T-cell (primary cell): ENCODE measurements around the gene MRC2. TPM values are rescaled to one million over a fixed set of nuclear protein-coding genes. Genes with fewer than 3 reads are reported as not detected.

Experiments
- ATAC-seq, 4 experiments: fragments of 200-7000 bp in 3 of 4; fragments of 150-1000 bp in 1 of 4; cut with Tn5 transposase; replicated peaks in 1 of 4; 1 replicate in 3 of 4; 2 replicates in 1 of 4; pipeline ENCODE4 v1.10.0; 2021; ENCODE audit warnings: moderate library complexity in 3 of 4, mild to moderate bottlenecking in 2 of 4, moderate number of reproducible peaks in 1 of 4
- CTCF ChIA-PET, 2 donors: fragments of 300-600 bp; sonication (Branson Sonifier 250); formaldehyde crosslinking; loops; one replicate each; lab custom pipeline; 2022; ENCODE audit warnings: antibody characterized with exemption in 2 of 2; lab: Charles Lee
- POLR2A ChIA-PET, 2 donors: fragments of 300-600 bp; sonication (Branson Sonifier 250); formaldehyde crosslinking; loops; one replicate each; lab custom pipeline; 2022; ENCODE audit warnings: antibody characterized with exemption in 2 of 2; lab: Charles Lee
- DNase-seq, 35 experiments: peaks; one replicate each; pipeline versions ENCODE4 v3.0.0 to v3.0.0-alpha.2; 2013 to 2023
- H3K27ac ChIP-seq: one replicate; pipeline ENCODE4 v1.5.1; 2013; ENCODE audit warnings: low read length
- H3K27me3 ChIP-seq, 2 experiments: replicated peaks in 1 of 2; 1 replicate in 1 of 2; 2 replicates in 1 of 2; pipeline versions ENCODE4 v1.6.1 to v1.7.0; 2013; ENCODE audit warnings: low read length in 1 of 2, mixed read lengths in 1 of 2; ENCODE audit not compliant: control insufficient read depth in 2 of 2, insufficient read depth in 2 of 2; ENCODE audit errors: extremely low read depth in 1 of 2
- H3K36me3 ChIP-seq, 2 donors: 1 replicate in 1 of 2; 2 replicates in 1 of 2; pipeline versions ENCODE4 v1.6.1 to v1.7.0; 2013; ENCODE audit warnings: low read length in 1 of 2; ENCODE audit not compliant: control insufficient read depth in 2 of 2, insufficient read depth in 1 of 2; ENCODE audit errors: extremely low read depth in 1 of 2
- H3K4me1 ChIP-seq, 2 experiments: 1 replicate in 1 of 2; 2 replicates in 1 of 2; pipeline versions ENCODE4 v1.6.1 to v1.7.0; 2013; ENCODE audit warnings: low read length in 2 of 2, mixed read lengths in 1 of 2; ENCODE audit not compliant: insufficient read depth in 2 of 2, control insufficient read depth in 1 of 2; ENCODE audit errors: extremely low read depth in 1 of 2
- H3K4me3 ChIP-seq, 2 donors: 1 replicate in 1 of 2; 2 replicates in 1 of 2; pipeline versions ENCODE4 v1.5.1 to v1.7.0; 2013; ENCODE audit warnings: mild to moderate bottlenecking in 2 of 2, low read length in 1 of 2, moderate library complexity in 1 of 2; ENCODE audit not compliant: control insufficient read depth in 1 of 2; ENCODE audit errors: extremely low read depth in 1 of 2
- H3K9me3 ChIP-seq: 2 replicates; pipeline ENCODE4 v1.7.0; 2013
- H3K27ac Mint-ChIP-seq, 2 donors: one replicate each; pipeline ENCODE4 v1.8.0; 2020 to 2021; ENCODE audit warnings: mild to moderate bottlenecking in 2 of 2, mixed read lengths in 2 of 2
- H3K27me3 Mint-ChIP-seq, 2 donors: one replicate each; pipeline ENCODE4 v1.8.0; 2021 to 2022; ENCODE audit warnings: mixed read lengths in 2 of 2
- H3K36me3 Mint-ChIP-seq: one replicate; pipeline ENCODE4 v1.8.0; 2021; ENCODE audit warnings: mixed read lengths
- H3K4me1 Mint-ChIP-seq, 3 donors: one replicate each; pipeline ENCODE4 v1.8.0; 2020 to 2022; ENCODE audit warnings: mixed read lengths in 3 of 3, mild to moderate bottlenecking in 1 of 3
- H3K4me3 Mint-ChIP-seq, 3 donors: one replicate each; pipeline ENCODE4 v1.8.0; 2020 to 2022; ENCODE audit warnings: mild to moderate bottlenecking in 3 of 3, mixed read lengths in 3 of 3, moderate library complexity in 3 of 3
- H3K9me3 Mint-ChIP-seq, 3 donors: one replicate each; pipeline ENCODE4 v1.8.0; 2020 to 2022; ENCODE audit warnings: mixed read lengths in 3 of 3
- WGBS: methylation state at CpG from one replicate; pipeline ENCODE4 v1.1.5; 2013; ENCODE audit warnings: missing lambda C conversion rate; ENCODE audit not compliant: insufficient coverage; 5-methylcytosine and 5-hydroxymethylcytosine counted together
- total RNA-seq, 35 experiments: library from RNA in 6 of 35; stranded (reverse) in 6 of 35; fragments of 120-200 nt in 1 of 35; gene quantifications; one replicate each; pipeline versions ENCODE4 v1.2.1 to v1.2.4 and lab custom pipeline; 2013 to 2026

Gene MRC2
- total RNA-seq, 5 donors from 2014 or later (not counting 1 experiment from before 2014, with no cell fraction given): 4.0 to 7.6 (median 5.2) TPM

DNA sequence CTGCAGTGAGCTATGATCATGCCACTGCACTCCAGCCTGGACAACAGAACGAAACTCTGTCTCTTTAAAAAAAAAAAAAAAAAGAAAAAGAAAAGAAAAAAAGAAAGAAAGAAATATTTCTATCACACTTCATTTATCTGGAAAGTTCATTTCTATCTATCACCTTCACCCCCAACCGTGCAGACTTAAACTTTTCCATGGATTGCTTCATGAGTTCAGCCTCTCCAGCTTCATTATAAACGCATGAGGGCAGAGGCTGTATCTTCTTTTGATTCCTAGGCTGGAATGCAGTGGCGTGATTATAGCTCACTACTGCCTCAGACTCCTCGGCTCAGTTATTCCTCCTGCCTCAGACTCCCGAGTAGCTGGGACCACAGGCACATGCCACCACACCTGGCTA, 28.2 kb downstream of the MRC2 start:
- ChIA-PET POLR2A (interaction anchor here in 1 of 2 donors (0.7 kb wide), 1 partner anchor 18 kb away, joined by 7 read pairs; no protein-coding TSS in a partner anchor), CTCF (no interaction called here)
- H3K27me3 Mint-ChIP-seq: peaks cover 0 to 3% of the 10 kb centered on the region in 2 donors
- peaks cover 2% of the 10 kb centered on the region for H3K36me3 Mint-ChIP-seq
- Histone ChIP-seq H3K4me1 (peaks cover 7 to 22% of the 10 kb centered on the region in 2 experiments), H3K27me3 (peaks cover 0 to 39% of the 10 kb centered on the region in 2 experiments), H3K4me3 (no peak overlapping the region), H3K27ac (no peak overlapping the region), H3K9me3 (no peaks in the 10 kb centered on the region), H3K36me3 (no peaks in the 10 kb centered on the region)
- 94% methylated on average over 3 of the region's 6 CpGs for WGBS
- no peak overlapping the region for H3K27ac Mint-ChIP-seq
- DNase-seq: no peak
- H3K4me3 Mint-ChIP-seq: no peak overlapping the region
- ATAC-seq: no peak
- H3K9me3 Mint-ChIP-seq: peaks cover 3 to 8% (median 3%) of the 10 kb centered on the region in 3 donors
- peaks cover 20 to 23% (median 22%) of the 10 kb centered on the region in 3 donors for H3K4me1 Mint-ChIP-seq

DNA sequence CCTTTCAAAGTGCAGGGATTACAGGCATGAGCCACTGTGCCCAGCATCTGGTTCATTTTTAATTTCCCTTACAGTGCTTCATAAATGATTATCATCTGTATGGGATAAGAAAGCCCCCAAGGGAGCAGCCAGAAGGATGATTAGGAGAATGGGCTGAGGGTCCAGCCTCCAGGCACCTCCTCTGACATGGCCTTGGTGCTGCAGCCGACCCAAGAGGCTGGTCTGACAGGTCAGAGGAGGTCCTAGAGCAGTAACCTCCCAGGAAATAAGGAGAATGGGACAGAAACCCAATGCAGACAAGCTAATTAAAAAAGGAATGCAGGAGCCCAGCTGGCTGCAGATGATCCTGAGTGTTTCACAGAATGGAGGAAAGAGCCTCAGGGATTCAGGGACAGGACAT, 29.0 kb downstream of the MRC2 start:
- peaks cover 8 to 14% (median 11%) of the 10 kb centered on the region in 3 donors for H3K9me3 Mint-ChIP-seq
- Histone ChIP-seq H3K9me3 (no peaks in the 10 kb centered on the region), H3K4me3 (no peak overlapping the region), H3K36me3 (no peaks in the 10 kb centered on the region), H3K27me3 (peaks cover 0 to 39% of the 10 kb centered on the region in 2 experiments), H3K4me1 (peaks cover 7 to 22% of the 10 kb centered on the region in 2 experiments), H3K27ac (no peak overlapping the region)
- H3K36me3 Mint-ChIP-seq: peaks cover 7% of the 10 kb centered on the region
- ChIA-PET CTCF (no interaction called here), POLR2A (no interaction called here)
- no peak for ATAC-seq
- peaks cover 0 to 3% of the 10 kb centered on the region in 2 donors for H3K27me3 Mint-ChIP-seq
- no peak for DNase-seq
- no peak overlapping the region for H3K27ac Mint-ChIP-seq
- 80% methylated on average over 1 of the region's 1 CpG for WGBS
- no peak overlapping the region for H3K4me3 Mint-ChIP-seq
- peaks cover 20 to 23% (median 22%) of the 10 kb centered on the region in 3 donors for H3K4me1 Mint-ChIP-seq

DNA sequence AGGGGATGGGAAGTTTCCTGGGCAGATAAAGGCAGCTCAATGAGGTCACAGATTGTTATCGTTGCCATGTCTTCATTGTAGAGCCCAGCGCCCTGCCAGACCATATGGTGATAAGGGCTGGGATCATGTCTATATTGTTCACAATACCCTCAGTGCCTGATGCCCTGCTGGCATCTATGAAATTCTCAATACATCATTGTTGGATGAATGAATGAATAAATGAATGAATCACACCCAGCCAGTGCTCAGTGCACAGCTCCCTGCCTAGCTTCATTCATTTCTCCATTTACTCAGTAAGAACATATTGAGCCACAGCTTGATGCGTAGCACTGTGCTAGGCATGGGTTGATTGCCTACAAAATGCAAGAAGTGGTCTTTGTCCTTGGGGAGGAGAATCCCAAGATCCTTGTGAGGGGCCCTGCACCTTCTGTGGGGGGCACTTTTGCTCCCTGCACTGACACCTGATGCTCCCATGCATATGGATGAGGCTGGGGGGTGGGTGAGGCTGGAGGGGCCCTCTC, 29.7 kb downstream of the MRC2 start:
- H3K9me3 Mint-ChIP-seq: peaks cover 8 to 15% (median 12%) of the 10 kb centered on the region in 3 donors
- Histone ChIP-seq H3K36me3 (no peaks in the 10 kb centered on the region), H3K4me3 (no peak overlapping the region), H3K9me3 (no peaks in the 10 kb centered on the region), H3K4me1 (peaks cover 7 to 19% of the 10 kb centered on the region in 2 experiments), H3K27me3 (peaks cover 0 to 37% of the 10 kb centered on the region in 2 experiments), H3K27ac (no peak overlapping the region)
- peaks cover 8% of the 10 kb centered on the region for H3K36me3 Mint-ChIP-seq
- no peak overlapping the region for H3K27ac Mint-ChIP-seq
- peaks cover 0 to 3% of the 10 kb centered on the region in 2 donors for H3K27me3 Mint-ChIP-seq
- CTCF ChIA-PET: interaction anchor here in 1 of 2 donors (0.5 kb wide), 1 partner anchor 17 kb away, joined by 3 read pairs; no protein-coding TSS in a partner anchor
- DNase-seq (no peak), ATAC-seq (no peak)
- no peak overlapping the region for H3K4me3 Mint-ChIP-seq
- no CpG with 5 or more reads among the region's 3 CpGs for WGBS
- peaks cover 15 to 16% (median 16%) of the 10 kb centered on the region in 3 donors for H3K4me1 Mint-ChIP-seq
- POLR2A ChIA-PET: no interaction called here

DNA sequence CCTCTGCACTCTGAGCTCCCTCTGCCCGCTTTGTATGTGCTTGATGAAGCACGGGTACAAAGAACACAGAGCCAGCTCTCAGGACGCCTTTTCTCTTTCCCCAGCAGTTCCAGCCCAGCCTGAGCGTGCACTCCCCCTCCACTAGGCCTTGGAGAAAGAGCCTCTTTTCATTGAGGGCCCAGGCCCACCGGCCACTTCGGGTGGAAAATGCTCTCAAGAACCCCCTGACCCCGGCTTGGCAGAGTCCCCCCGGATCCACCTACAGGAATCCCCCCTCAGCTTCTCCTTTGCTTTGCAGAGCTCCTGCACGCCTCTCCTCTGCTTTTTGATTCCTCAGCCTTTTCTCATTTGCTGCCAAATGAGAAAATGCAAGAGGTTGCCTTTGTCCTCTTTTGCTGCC, 30.2 kb downstream of the MRC2 start:
- no peak overlapping the region for H3K4me3 Mint-ChIP-seq
- Histone ChIP-seq H3K27ac (no peak overlapping the region), H3K36me3 (no peaks in the 10 kb centered on the region), H3K9me3 (no peaks in the 10 kb centered on the region), H3K4me3 (no peak overlapping the region), H3K27me3 (peaks cover 0 to 32% of the 10 kb centered on the region in 2 experiments), H3K4me1 (peaks cover 7 to 14% of the 10 kb centered on the region in 2 experiments)
- no peak overlapping the region for H3K27ac Mint-ChIP-seq
- H3K4me1 Mint-ChIP-seq: peaks cover 11 to 13% (median 12%) of the 10 kb centered on the region in 3 donors
- H3K36me3 Mint-ChIP-seq: peaks cover 8% of the 10 kb centered on the region
- CTCF ChIA-PET: interaction anchor here in 1 of 2 donors (0.6 kb wide), 1 partner anchor 597 kb away, joined by 3 read pairs; no protein-coding TSS in a partner anchor
- H3K27me3 Mint-ChIP-seq: peaks cover 0 to 3% of the 10 kb centered on the region in 2 donors
- DNase-seq: no peak
- WGBS: 88% methylated on average over 5 of the region's 9 CpGs
- ATAC-seq: no peak
- H3K9me3 Mint-ChIP-seq: peaks cover 8 to 15% (median 12%) of the 10 kb centered on the region in 3 donors
- POLR2A ChIA-PET: interaction anchor here in 1 of 2 donors (0.6 kb wide), 1 partner anchor 345 kb away, joined by 3 read pairs; no protein-coding TSS in a partner anchor

DNA sequence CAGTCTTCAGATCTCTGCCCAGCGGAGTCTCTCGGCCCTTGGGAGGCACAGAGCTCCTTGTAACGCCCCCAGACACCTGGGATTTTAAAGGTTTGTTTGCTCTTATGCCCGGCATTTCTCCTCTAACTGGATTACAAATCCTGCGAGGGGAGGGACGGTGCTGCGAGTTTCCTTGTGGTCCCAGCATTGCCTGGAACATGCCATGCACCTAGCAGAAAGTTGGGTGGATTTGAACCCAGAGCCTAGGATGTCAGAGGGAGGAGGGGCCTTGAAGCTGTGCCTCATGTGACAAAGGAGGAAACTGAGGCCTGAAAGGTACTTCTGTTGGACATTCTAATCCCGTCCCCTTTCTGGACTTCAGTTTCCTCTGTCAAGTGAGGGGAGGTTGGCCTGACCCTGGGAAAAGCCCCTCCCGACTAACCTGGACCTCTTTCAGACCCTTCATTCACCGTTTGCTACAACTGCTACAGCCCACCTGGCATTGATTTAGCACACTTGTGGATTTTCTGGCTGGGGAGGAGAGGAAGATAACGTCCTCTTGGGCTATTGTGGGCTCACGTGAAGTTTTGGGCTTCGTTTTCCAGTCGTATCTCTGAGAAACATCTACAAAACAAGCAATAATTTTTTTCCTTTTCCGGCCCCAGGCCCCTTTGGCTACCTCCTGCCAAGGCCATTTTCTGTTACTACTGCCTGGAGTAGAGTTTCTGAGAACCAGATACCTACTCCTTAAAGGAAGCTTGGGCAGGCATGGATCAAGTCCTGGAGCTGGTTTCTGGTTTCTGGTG, 30.9 kb downstream of the MRC2 start:
- WGBS: 79% methylated on average over 6 of the region's 15 CpGs
- H3K27me3 Mint-ChIP-seq: peaks cover 0 to 3% of the 10 kb centered on the region in 2 donors
- Histone ChIP-seq H3K27me3 (peaks cover 0 to 25% of the 10 kb centered on the region in 2 experiments), H3K9me3 (no peaks in the 10 kb centered on the region), H3K4me3 (no peak overlapping the region), H3K27ac (no peak overlapping the region), H3K4me1 (peaks cover 2 to 8% of the 10 kb centered on the region in 2 experiments), H3K36me3 (no peaks in the 10 kb centered on the region)
- peaks cover 8 to 15% (median 12%) of the 10 kb centered on the region in 3 donors for H3K9me3 Mint-ChIP-seq
- ATAC-seq: no peak
- H3K4me1 Mint-ChIP-seq: peaks cover 5 to 9% (median 8%) of the 10 kb centered on the region in 3 donors
- no peak overlapping the region for H3K27ac Mint-ChIP-seq
- H3K4me3 Mint-ChIP-seq: no peak overlapping the region
- ChIA-PET POLR2A (interaction anchor here in 1 of 2 donors (0.5 to 0.6 kb wide), 2 partner anchors 345 to 964 kb away, joined by 3 to 10 read pairs; no protein-coding TSS in a partner anchor), CTCF (interaction anchor here in 1 of 2 donors (0.6 kb wide), 1 partner anchor 598 kb away, joined by 3 read pairs; no protein-coding TSS in a partner anchor)
- peaks cover 8% of the 10 kb centered on the region for H3K36me3 Mint-ChIP-seq
- no peak for DNase-seq

DNA sequence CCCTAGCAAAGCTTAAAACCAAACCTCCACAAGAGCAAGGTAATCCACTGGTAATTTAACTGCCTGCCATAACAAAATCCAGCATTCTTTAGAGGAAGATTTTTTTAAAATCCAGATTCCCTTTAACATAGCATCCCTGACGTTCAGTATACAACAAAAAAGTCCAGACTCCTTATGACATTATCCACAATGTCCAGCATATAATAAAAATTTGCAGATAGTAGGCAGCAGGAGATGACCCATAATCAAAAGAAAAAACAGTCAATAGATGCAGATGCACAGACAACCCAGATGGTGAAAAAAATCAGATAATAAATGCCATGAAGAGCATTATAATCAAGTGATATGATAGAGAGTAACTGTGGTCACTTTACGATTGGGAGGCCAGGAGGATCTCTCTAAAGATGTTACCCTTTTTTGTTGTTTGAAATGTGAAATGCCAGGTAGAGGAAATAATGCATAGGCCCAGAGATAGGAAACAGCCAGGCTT, 33.2 kb downstream of the MRC2 start:
- ChIA-PET POLR2A (no interaction called here), CTCF (no interaction called here)
- no peaks in the 10 kb centered on the region for H3K4me1 Mint-ChIP-seq
- H3K4me1 ChIP-seq: no peaks in the 10 kb centered on the region
- no peak overlapping the region for H3K27ac ChIP-seq
- no peak for ATAC-seq
- 100% methylated on average over 1 of the region's 2 CpGs for WGBS
- H3K9me3 Mint-ChIP-seq: peaks cover 8 to 15% (median 12%) of the 10 kb centered on the region in 3 donors
- no peak overlapping the region for H3K4me3 ChIP-seq
- H3K27ac Mint-ChIP-seq: no peak overlapping the region
- DNase-seq: no peak
- no peaks in the 10 kb centered on the region for H3K36me3 ChIP-seq
- H3K36me3 Mint-ChIP-seq: peaks cover 8% of the 10 kb centered on the region
- no peaks in the 10 kb centered on the region for H3K9me3 ChIP-seq
- no peak overlapping the region for H3K4me3 Mint-ChIP-seq
- H3K27me3 ChIP-seq: peaks cover 0 to 17% of the 10 kb centered on the region in 2 experiments
- no peaks in the 10 kb centered on the region for H3K27me3 Mint-ChIP-seq
